ENCODE measurements around the gene MFSD2A. TPM values are rescaled to one million over a fixed set of nuclear protein-coding genes. Genes with fewer than 3 reads are reported as not detected.

The MFSD2A gene
- total and polyA plus RNA-seq, 9 of the 15 experiments (the other 6 are each of a cell fraction or from before 2014, with no cell fraction given) = 0.06 to 0.40 (median 0.15) TPM; not detected in 4

DNA sequence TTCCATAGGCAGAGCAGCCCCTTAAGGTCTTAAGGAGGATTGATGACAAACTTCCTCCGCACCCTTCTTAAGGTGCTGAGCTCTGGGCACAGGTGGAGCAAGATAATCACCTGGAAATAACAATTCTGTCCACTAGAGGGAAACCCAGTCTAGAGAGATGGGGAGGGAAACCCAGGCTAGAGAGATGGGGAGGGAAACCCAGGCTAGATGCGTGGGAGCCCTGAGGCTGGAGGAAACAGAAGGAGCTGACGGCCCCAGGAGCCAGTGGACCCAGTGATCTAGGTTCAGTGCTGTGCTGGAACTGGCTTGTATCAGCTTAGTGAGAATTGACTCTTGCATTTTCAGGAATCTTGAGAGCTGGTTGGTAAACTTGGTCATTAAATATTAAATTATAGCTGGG is 35.4 kb upstream of the MFSD2A start (continued):
- TF ChIP-seq, protein P1, sequence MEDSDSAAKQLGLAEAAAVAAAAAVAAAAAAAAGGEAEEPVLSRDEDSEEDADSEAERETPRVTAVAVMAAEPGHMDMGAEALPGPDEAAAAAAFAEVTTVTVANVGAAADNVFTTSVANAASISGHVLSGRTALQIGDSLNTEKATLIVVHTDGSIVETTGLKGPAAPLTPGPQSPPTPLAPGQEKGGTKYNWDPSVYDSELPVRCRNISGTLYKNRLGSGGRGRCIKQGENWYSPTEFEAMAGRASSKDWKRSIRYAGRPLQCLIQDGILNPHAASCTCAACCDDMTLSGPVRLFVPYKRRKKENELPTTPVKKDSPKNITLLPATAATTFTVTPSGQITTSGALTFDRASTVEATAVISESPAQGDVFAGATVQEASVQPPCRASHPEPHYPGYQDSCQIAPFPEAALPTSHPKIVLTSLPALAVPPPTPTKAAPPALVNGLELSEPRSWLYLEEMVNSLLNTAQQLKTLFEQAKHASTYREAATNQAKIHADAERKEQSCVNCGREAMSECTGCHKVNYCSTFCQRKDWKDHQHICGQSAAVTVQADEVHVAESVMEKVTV (CRISPR knock-in tag; IDR thresholded peaks at IDR 0.05) = peak; percentile 84
- TF ChIP-seq, protein P2, sequence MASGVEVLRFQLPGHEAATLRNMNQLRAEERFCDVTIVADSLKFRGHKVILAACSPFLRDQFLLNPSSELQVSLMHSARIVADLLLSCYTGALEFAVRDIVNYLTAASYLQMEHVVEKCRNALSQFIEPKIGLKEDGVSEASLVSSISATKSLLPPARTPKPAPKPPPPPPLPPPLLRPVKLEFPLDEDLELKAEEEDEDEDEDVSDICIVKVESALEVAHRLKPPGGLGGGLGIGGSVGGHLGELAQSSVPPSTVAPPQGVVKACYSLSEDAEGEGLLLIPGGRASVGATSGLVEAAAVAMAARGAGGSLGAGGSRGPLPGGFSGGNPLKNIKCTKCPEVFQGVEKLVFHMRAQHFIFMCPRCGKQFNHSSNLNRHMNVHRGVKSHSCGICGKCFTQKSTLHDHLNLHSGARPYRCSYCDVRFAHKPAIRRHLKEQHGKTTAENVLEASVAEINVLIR (CRISPR knock-in tag; IDR thresholded peaks at IDR 0.05) = no peak
- TF ChIP-seq ATF7 (IDR thresholded peaks at IDR 0.05) (0 out of 2 replicates have a peak, but pooled peaks have one; percentile 16), MYNN (IDR thresholded peaks at IDR 0.05) (0 out of 2 replicates have a peak, but pooled peaks have one; percentile 47), MYNN (CRISPR knock-in tag; IDR thresholded peaks at IDR 0.05) (no peak), MAZ (CRISPR knock-in tag; conservative IDR thresholded peaks at IDR 0.05 in 1 of 2, IDR thresholded peaks at IDR 0.05 in 1 of 2) (peak in 1 of 2 experiments; percentile 68; a peak in 3 of 4 replicates), GABPA (tag; conservative IDR thresholded peaks at IDR 0.05; ENCODE audit: low read depth) (no peak), ARID2 (IDR thresholded peaks at IDR 0.05) (peak; percentile 54; the same call in 1 of the 2 replicates), FOXA1 (IDR thresholded peaks at IDR 0.05; ENCODE audit: borderline replicate concordance) (no peak), ARNT (IDR thresholded peaks at IDR 0.05) (peak in 1 of 2 experiments; percentile 40; a peak in 1 of 4 replicates), CBX3 (IDR thresholded peaks at IDR 0.05; ENCODE audit: borderline replicate concordance in 1 of 2, low read length in 2 of 2) (no peak), L3MBTL2 (IDR thresholded peaks at IDR 0.05) (0 out of 2 replicates have a peak, but pooled peaks have one; percentile 21), STAG1 (CRISPR knock-in tag; IDR thresholded peaks at IDR 0.05; ENCODE audit: borderline replicate concordance) (peak; percentile 18; the same call in 1 of the 2 replicates), SMC3 (conservative IDR thresholded peaks at IDR 0.05; ENCODE audit: insufficient read depth, low read depth, low read length) (peak; percentile 86), RAD21 (CRISPR knock-in tag; conservative IDR thresholded peaks at IDR 0.05 in 1 of 2, IDR thresholded peaks at IDR 0.05 in 1 of 2) (peak; percentile 93 to 94), ZEB2 (IDR thresholded peaks at IDR 0.05) (peak; percentile 81), CC2D1A (IDR thresholded peaks at IDR 0.05) (peak; percentile 61; the same call in 1 of the 2 replicates), RCOR1 (IDR thresholded peaks at IDR 0.05; ENCODE audit: borderline replicate concordance in 1 of 2, low read depth in 2 of 2, low read length in 2 of 2) (peak in 1 of 2 experiments; percentile 90; a peak in 2 of 4 replicates), CTBP1 (IDR thresholded peaks at IDR 0.05; ENCODE audit: borderline replicate concordance) (peak; percentile 86)
- TF ChIP-seq, protein P3, sequence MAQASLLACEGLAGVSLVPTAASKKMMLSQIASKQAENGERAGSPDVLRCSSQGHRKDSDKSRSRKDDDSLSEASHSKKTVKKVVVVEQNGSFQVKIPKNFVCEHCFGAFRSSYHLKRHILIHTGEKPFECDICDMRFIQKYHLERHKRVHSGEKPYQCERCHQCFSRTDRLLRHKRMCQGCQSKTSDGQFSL (CRISPR knock-in tag; IDR thresholded peaks at IDR 0.05) = no peak
- TF ChIP-seq, protein P3 (tag; IDR thresholded peaks at IDR 0.05) = no peak
- TF ChIP-seq, protein P4, sequence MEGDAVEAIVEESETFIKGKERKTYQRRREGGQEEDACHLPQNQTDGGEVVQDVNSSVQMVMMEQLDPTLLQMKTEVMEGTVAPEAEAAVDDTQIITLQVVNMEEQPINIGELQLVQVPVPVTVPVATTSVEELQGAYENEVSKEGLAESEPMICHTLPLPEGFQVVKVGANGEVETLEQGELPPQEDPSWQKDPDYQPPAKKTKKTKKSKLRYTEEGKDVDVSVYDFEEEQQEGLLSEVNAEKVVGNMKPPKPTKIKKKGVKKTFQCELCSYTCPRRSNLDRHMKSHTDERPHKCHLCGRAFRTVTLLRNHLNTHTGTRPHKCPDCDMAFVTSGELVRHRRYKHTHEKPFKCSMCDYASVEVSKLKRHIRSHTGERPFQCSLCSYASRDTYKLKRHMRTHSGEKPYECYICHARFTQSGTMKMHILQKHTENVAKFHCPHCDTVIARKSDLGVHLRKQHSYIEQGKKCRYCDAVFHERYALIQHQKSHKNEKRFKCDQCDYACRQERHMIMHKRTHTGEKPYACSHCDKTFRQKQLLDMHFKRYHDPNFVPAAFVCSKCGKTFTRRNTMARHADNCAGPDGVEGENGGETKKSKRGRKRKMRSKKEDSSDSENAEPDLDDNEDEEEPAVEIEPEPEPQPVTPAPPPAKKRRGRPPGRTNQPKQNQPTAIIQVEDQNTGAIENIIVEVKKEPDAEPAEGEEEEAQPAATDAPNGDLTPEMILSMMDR (IDR thresholded peaks at IDR 0.05 in 2 of 3, conservative IDR thresholded peaks at IDR 0.05 in 1 of 3; ENCODE audit: insufficient read depth in 2 of 3, low read depth in 1 of 3, low read length in 3 of 3) = peak; percentile 86 to 93 (median 90)

Measured in K562 (cell line).